OCI-M2 (cell line): ENCODE results near the gene PSMB7.

ENCODE experiments used
- DNase-seq: peaks from one replicate; lab custom pipeline; 2025; ENCODE audit not compliant: unreplicated experiment; lab: John Stamatoyannopoulos, UW

The PSMB7 gene

DNA sequence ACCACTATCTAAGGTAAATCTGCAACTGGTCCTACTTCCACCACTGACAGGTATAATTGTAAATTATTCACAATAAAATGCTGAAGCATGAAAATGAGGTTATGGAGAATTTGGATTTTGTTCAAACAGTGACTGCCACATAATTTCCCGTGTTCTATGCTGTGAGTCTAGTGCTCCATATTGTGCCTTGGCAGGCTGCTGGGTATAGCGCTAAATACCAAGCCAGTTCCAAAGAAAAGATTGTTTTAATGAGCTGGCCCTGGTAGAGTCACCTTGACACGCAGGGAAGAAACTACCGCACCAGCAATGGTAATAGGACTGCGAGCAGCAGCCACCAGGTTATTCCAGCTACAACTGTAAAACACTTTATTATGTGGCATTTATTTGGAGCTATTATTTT is 30.4 kb downstream of the PSMB7 start:
- DNase-seq = no peak

- no peak for DNase-seq
These were observed 31.0 kb downstream of the PSMB7 start for GRCh38 chr9:124384210-124384609.

GRCh38 chr9:124381170-124381945 is 33.9 kb downstream of the PSMB7 start:
- DNase-seq = no peak

DNA sequence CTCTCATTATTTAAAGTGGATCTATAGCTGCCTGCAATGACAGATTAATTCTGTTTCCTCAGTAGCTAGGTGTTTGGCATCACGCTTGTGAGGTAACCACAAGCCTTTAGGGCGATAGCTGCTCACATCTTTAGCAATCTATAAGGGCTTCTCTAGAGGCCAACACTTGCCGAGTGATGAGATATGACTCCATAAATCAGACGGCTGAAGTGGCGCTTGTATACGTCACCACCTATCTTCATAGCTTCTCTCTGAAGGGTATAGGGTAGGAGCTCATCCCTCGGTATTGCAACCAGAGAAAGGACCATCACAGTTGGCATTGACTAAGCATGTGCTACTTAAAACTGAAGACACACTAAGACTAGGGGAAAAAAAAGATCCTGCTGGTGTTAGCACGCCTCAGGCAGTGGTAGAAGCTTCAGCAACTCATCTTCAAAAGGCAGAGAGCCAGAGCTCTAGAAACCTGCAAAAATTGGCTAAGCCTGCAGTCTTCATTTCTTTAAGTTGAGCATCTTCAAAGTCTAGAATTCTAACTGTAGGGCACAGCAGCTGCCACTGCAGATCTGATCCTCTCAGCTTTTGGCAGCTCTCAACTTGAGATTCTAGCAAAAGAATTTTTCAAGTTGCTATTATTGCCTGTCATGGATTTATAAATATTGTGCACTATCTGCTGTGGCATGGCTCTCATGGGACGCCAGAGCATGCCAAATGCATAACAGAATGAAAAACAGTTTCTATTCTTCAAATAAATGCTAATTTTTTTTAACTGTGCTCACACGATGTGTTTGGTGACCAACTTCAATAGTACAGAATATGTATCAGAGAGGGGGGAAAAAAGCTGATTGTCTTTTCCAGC is 37.5 kb downstream of the PSMB7 start:
- DNase-seq = no peak

GRCh38 chr9:124376329-124376728 is 38.9 kb downstream of the PSMB7 start:
- DNase-seq = no peak

GRCh38 chr9:124375726-124376125 is 39.5 kb downstream of the PSMB7 start:
- DNase-seq = no peak

- no peak for DNase-seq
These were observed 41.4 kb downstream of the PSMB7 start for GRCh38 chr9:124373851-124374250.

DNA sequence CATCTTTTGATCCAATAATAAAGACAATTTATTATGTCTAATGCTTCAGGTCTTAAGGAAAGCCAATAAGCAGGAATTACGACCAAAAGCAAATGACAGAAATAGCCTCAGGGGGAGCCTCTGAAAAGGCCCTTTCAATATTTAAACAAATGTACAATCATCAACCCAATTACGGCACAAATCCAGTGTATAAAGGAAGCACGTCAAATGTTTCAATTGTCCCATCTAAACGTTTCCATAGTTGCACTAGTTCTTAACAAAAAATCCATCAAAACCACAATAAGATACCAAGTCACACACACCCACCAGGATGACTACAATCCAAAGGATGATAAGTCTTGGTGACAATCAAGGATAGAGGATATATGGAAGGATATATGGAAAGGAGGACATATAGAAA is 41.9 kb downstream of the PSMB7 start:
- no peak for DNase-seq

DNA sequence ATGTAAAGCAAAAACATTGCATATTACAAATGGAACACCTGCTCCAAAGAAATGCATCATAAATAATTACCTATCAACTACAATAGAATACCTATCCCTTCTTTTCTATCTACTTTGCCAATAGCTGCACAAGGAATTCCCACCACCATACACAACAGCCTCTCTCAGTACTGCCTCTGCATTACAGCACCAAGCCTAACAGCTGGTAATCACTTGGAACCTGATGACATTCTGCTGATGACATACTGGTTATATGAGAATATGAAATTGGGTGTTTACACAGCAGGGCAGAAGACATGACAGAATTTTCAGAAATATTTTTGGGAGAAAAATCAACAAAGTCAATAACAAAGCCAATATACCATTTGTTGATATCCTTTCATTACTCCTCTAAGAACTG is 43.2 kb downstream of the PSMB7 start:
- no peak for DNase-seq

DNA sequence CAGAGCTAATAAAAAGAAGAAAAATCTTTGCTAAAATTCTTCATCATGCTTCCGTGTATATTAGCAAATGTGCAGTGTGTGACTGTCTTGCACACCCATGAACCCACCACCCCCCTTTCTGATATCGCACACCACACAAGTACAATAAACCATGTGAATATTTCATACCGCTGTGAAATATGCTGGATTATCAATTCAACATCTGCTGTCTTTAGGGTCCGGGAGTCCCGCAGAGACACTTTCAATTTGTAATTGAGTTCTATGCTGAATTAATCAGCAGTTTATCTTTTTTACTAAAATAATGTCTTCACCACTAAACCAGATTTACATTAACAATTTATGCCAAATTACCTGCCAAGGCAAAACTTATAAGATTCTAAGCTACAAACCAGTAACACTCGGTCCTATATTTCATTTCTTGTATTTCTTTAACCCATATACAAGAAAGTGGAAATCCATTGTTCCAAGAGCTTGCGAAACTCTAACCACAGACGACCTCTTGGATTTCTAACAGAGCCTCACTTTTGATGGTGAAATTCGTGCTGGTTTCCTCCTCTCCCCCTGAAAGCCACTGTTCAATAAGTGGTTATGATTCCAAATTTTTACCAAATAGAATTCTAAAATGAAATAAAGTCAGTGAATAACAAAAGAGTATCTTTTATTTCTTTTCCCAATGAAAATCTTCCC is 44.2 kb downstream of the PSMB7 start:
- no peak for DNase-seq

- DNase-seq = no peak
These were observed 45.9 kb downstream of the PSMB7 start for GRCh38 chr9:124369231-124369797.

GRCh38 chr9:124368692-124369091 is 46.5 kb downstream of the PSMB7 start:
- DNase-seq = no peak

DNA sequence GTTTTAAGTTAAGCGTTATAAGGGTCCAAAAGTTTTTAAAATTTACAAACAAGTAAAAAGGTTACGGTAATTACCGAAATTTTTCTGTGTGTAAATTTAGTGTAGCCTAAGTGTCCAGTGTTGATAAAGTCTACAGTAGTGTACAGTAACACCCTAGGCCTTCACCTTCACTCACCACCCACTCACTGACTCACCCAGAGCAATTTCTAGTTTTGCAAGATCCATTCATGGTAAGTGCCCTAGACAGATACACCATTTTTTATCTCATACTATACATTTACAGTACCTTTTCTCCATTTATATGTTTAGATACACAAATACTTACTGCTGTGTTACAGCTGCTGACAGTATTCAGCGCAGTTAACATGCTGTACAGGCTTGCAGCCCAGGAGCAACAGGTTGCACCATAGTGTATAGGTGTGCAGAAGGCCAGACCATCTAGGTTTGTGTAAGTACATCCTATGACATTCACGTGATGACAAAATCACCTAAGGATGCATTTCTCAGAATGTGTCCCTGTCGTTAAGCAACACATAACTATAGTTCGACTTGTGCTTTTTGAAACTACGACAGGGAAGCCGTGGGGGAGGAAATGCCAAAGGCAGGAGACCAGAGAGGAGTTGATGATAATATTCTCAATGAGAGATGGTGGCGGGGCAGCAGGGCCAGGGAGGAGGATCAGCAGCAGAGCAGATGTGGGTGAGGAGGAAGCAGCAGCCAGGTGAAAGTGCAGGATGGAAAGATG is 48.6 kb downstream of the PSMB7 start:
- DNase-seq = no peak

DNA sequence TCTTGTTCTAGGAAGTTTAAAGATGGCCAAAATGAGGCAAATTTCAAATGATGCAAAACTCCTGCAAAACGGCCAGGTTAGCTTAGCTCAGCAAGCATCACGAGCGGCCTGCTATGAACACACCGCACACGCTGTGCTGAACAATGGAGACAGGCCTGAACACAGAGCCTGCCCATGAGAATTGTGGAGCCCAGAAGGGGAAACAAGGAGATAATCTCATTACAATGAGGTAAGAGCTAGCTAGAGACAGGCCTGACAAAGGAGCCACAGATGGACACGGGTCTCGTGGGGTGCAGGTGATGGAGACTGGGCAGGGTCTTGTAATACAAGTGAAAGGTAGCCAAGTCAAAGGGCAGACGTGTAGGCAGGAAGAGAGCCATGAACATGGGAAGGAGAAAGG is 50.2 kb downstream of the PSMB7 start:
- DNase-seq = no peak

GRCh38 chr9:124364141-124364540 is 51.1 kb downstream of the PSMB7 start:
- DNase-seq = no peak

GRCh38 chr9:124363326-124364096 is 51.7 kb downstream of the PSMB7 start:
- DNase-seq = no peak

GRCh38 chr9:124361128-124361527 is 54.1 kb downstream of the PSMB7 start:
- DNase-seq = no peak

DNA sequence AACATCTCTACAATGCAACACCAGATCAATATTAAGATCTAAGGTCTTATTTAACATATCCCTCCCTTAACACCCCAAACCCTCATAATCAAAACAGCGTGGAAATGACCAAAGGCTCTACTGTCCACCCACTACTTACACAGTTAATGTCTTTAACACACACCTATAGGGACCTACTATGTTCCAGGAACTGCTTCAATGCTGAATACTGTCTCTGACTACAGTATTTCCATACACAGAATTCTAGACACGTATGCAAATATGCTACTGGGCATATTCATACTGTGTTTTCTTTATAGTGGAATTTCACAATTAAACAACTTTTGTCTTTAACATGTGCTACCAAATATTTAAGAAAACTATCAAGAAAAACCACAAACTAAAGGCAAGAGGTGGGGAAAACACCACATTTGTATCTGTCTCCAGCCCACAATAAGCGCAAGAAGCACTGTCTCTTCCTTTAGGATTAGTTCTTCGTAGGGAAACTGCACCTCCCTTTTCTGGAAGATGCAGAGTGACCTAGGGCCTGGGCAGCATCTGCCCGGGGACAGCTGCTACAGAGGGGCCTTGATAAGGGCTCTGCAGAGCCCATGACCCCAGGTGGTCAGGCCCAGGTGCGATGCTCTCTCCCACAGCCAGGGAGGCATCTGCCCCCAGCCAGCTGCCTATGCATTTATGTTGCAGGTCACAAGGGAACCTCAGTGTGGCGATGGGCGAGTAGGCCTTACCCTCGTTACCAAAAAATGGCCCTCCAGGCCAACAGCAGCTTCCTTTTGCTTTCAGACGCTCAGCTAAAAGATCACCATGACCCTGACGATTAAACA is 55.2 kb downstream of the PSMB7 start:
- no peak for DNase-seq

DNA sequence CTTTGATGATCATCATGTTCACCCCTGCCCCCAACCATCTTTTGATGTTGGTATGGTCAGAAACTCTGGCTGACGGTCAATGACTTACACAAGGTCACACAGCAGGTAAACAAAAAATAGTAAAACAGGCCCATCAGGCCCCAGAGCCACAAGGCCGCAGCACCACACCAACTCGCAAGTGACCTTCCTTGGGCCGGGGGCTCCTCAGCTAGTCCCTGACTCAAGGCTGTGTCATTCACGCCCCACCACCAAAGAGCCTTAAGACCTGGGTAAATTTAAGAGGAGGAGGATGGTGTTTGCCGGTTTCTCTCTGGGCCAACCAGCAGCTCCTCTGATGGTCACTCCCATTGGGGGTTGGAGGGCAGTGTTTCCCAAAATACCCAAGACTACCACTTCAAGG is 55.8 kb downstream of the PSMB7 start:
- no peak for DNase-seq
